ENCODE results near the gene FKBP1B.
"Not testable (repeated sequence)": the region's sequence is repeated elsewhere in the genome, so short reads cannot be mapped to it uniquely, and the experiment has no call there.

FKBP1B gene

DNA sequence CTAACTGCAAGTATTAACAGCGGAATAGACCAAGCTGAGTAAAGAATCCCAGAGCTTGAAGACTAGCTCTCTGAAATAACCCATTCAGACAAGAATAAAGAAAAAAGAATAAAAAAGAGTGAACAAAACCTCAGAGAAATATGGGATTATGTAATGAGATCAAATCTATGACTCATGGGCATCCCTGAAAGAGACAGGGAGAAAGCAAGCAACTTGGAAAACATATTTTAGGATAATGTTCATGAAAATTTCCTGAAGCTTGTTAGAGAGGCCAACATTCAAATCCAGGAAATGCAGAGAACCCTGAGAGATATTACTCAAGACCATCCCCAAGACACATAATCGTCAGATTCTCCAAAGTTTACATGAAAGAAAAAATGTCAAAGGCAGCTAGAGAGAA is 56.3 kb downstream of the FKBP1B start:
- DNase-seq, result no peak

- no peak for DNase-seq
Measured at GRCh38 chr2:24106786-24107185, 57.2 kb downstream of the FKBP1B start.

DNA sequence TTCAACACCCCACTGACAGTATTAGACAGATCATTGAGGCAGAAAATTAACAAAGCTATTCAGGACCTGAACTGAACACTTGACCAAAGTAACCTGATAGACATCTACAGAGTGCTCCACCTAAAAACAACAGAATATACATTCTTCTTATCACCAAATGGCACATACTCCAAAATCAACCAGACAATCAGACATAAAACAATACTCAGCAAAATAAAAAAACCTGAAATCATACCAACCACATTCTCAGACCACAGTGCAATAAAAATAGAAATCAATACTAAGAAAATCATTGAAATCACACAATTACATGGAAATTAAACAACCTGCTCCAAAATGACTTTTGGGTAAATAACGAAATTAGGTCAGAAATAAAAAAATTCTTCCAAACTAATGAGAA is 57.8 kb downstream of the FKBP1B start:
- DNase-seq, result no peak

DNA sequence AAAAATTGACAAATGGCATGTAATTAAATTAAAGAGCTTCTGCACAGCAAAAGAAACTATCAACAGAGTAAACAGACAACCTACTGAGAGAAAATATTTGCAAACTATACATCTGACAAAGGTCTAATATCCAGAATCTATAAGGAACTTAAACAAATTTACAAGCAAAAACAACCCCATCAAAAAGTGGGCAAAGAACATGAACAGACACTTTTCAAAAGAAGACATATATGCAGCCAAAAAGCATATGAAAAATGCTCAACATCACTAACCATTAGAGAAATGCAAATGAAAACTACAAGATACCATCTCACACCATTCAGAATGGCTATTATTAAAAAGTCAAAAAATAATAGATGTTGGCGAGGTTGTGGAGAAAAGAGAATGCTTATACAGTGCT is 59.9 kb downstream of the FKBP1B start:
- not testable (repeated sequence) for DNase-seq

- no peak for DNase-seq
Measured at GRCh38 chr2:24110660-24111303, 61.2 kb downstream of the FKBP1B start.

DNA sequence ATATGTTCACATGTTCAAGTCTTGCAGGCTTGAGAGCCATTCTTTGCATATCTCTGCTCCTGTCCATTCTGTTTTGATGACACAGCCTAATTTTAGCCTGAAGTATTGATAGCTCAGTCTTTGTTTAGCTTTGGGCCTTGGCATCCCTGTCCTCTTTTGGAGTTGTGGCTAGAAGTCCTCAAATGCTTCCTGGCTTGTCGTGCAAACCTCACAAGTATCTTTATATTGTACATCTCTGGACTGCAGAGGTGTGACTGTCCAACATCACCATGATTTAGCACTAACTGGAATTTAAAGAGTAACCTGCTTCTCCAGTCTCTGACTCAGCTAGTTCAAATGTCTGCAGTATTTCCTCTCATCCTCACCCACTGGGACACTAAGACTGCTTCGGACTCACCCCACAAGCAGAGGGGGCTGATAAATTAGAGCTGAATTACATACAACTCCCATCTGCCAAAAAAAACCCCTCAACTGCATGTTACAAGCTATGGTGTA is 61.9 kb downstream of the FKBP1B start:
- DNase-seq, result no peak
